ENCODE measurements around the gene VTI1A.

DNA sequence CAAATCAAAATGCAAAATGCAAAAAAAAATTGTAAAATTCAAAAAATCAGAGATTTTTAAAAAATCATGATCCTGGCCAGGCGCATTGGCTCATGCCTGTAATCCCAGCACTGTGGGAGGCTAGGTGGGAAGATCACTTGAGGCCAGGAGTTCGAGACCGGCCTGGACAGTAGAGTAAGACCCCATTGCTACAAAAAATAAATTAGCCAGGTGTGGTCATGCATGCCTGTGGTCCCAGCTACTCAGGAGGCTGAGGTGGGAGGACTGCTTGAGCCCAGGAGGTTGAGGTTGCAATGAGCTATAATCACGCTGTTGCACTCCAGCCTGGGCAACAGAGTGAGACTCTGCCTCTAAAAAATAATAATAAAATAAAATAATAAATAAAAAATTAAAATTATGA, 347.2 kb downstream of the VTI1A start:
- TF ChIP-seq, protein P1, sequence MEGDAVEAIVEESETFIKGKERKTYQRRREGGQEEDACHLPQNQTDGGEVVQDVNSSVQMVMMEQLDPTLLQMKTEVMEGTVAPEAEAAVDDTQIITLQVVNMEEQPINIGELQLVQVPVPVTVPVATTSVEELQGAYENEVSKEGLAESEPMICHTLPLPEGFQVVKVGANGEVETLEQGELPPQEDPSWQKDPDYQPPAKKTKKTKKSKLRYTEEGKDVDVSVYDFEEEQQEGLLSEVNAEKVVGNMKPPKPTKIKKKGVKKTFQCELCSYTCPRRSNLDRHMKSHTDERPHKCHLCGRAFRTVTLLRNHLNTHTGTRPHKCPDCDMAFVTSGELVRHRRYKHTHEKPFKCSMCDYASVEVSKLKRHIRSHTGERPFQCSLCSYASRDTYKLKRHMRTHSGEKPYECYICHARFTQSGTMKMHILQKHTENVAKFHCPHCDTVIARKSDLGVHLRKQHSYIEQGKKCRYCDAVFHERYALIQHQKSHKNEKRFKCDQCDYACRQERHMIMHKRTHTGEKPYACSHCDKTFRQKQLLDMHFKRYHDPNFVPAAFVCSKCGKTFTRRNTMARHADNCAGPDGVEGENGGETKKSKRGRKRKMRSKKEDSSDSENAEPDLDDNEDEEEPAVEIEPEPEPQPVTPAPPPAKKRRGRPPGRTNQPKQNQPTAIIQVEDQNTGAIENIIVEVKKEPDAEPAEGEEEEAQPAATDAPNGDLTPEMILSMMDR (IDR thresholded peaks at IDR 0.05) = no peak
- TF ChIP-seq POLR2A (IDR thresholded peaks at IDR 0.05) = no peak

Measured in uterus (tissue), 2 donors.